Neuron (in vitro differentiated cells): Measurements from ENCODE around the gene SPRED3.
A peak's percentile ranks its signal among the peaks of the same experiment; 100 is the strongest.
"Not testable (repeated sequence)": the region's sequence is repeated elsewhere in the genome, so short reads cannot be mapped to it uniquely, and the experiment has no call there.

Experiments
- H2AFZ ChIP-seq: one replicate; pipeline ENCODE4 v1.6.1; 2013; ENCODE audit warnings: low read depth, mild to moderate bottlenecking, inconsistent platforms, low read length, moderate library complexity
- H3K27me3 ChIP-seq: one replicate; pipeline ENCODE4 v1.6.1; 2013; ENCODE audit warnings: low read length; ENCODE audit not compliant: insufficient read depth
- H3K36me3 ChIP-seq: one replicate; pipeline ENCODE4 v1.6.1; 2013; ENCODE audit warnings: low read length; ENCODE audit not compliant: insufficient read depth
- H3K4me1 ChIP-seq: one replicate; pipeline ENCODE4 v1.6.1; 2013; ENCODE audit warnings: low read length; ENCODE audit not compliant: insufficient read depth
- H3K4me3 ChIP-seq: 2 replicates; pipeline ENCODE4 v1.5.1; 2013; ENCODE audit warnings: mild to moderate bottlenecking, low read length, moderate library complexity
- H3K9me3 ChIP-seq: one replicate; pipeline ENCODE4 v1.6.1; 2013; ENCODE audit warnings: low read length

The SPRED3 gene

DNA sequence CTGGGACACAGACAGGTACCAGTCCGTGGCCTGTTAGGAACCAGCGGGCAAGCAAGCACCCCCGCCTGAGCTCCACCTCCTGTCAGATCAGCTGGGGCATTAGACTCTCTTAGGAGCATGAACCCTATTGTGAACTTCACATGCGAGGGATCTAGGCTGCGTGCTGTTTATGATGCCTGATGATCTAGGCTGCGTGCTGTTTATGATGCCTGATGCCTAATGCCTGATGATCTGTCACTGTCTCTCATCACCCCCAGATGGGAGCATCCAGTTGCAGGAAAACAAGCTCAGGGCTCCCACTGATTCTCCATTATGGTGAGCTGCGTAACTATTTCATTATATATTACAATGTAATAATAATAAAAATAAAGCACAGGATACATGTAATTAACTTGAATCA is 33.9 kb downstream of the SPRED3 start:
- Histone ChIP-seq H2AFZ (no peak overlapping the region), H3K4me1 (peaks cover 3% of the 10 kb centered on the region), H3K4me3 (no peak overlapping the region), H3K36me3 (no peaks in the 10 kb centered on the region), H3K9me3 (no peaks in the 10 kb centered on the region), H3K27me3 (peaks cover 19% of the 10 kb centered on the region)

DNA sequence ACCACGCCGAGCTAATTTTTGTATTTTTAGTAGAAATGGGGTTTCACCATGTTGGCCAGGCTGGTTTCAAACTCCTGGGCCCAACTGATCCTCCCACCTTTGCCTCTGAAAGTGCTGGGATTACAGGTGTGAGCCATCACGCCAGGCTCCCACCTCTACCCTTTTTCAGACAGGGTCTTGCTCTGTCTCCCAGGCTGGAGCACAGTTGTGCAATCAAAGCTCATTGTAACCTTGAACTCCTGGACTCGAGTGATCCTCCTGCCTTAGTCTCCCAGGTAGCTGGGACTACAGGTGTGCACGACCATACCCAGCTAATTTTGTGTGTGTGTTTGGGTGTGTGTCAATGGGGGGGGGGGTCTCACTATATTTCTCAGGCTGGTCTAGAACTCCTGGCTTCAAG is 35.8 kb downstream of the SPRED3 start:
- Histone ChIP-seq H3K27me3 (peaks cover 9% of the 10 kb centered on the region), H2AFZ (no peak overlapping the region), H3K4me3 (no peak overlapping the region), H3K36me3 (no peaks in the 10 kb centered on the region), H3K4me1 (no peaks in the 10 kb centered on the region), H3K9me3 (no peaks in the 10 kb centered on the region)

DNA sequence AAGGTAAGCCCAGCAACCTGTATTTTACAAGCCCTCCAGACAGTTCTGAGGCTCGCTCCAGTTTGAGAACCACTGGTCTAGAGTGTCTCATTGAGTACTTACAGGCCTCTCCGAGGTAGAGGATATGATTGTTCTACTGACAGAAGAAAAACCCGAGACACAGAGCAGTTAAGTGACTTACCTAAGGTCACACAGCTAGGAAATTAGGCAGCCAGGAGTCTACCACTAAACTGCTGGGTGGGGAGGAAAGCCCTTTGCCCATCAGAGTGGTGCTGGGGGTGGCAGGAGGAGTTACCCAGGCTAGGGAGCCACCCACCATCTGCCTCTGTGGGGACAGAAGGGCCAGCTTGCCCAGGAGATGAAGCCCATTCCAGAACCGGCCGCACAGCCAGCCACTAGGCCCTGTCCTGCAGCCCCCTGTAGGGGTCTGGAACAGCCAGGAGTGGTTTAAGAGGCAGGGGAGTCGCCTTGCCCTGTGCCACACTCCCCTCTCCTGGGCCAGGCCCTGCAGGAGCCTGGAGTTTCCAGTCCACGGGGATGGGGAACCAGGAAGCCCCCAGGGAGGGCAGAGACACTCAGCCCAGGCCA is 36.8 kb downstream of the SPRED3 start:
- no peaks in the 10 kb centered on the region for H3K9me3 ChIP-seq
- H3K4me1 ChIP-seq, result no peaks in the 10 kb centered on the region
- H3K4me3 ChIP-seq, result no peak overlapping the region
- H3K27me3 ChIP-seq, result peaks cover 12% of the 10 kb centered on the region
- no peak overlapping the region for H2AFZ ChIP-seq
- no peaks in the 10 kb centered on the region for H3K36me3 ChIP-seq

DNA sequence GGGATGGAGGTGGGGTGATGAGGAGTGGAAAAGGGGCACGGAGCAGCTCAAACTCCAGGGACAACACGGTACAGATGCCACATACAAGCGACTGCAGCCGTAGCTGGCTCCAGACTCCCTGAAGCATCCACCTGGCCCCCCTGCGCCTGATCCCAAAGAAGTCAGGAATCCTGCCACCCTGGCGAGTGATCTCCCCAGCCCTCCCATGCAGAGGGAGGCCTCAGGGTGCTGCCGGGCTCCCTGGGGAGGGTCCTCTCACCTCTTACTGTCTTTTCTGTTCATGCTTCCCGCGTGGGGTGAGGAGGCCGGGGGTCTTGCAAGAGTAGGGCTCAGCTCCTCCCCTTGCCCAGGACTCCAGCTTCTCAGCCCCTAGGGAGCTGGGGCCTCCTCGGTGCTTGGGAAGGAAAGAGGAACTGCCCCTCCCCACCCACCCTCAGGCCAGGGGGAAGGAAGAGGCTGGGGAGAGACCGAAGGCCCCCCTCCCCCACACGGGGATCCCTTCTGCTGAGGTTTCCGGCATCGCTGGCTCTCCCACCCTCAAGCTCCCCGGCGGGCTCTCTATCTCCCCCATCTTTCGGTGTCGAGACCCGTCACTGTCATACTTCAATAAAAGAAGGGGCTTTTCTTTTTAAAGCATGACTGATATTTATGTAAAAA is 37.4 kb downstream of the SPRED3 start, which contains the start of gene RASGRP4:
RASGRP4 (minus strand) TSS at position 410 of the 657 bp plus-strand sequence; CDS start at position 282, 128 bp downstream.
- Histone ChIP-seq H2AFZ (no peak within 1 kb of the TSS), H3K4me1 (no peaks in the 10 kb centered on the region), H3K9me3 (no peaks in the 10 kb centered on the region), H3K27me3 (peaks cover 12% of the 10 kb centered on the region), H3K4me3 (no peak within 1 kb of the TSS), H3K36me3 (no peaks in the 10 kb centered on the region)

GRCh38 chr19:38427035-38427677 is 38.7 kb downstream of the SPRED3 start:
- H3K36me3 ChIP-seq, H3K4me3 ChIP-seq, H2AFZ ChIP-seq, H3K4me1 ChIP-seq, H3K9me3 ChIP-seq: not testable (repeated sequence)
- H3K27me3 ChIP-seq, result peaks cover 12% of the 10 kb centered on the region

DNA sequence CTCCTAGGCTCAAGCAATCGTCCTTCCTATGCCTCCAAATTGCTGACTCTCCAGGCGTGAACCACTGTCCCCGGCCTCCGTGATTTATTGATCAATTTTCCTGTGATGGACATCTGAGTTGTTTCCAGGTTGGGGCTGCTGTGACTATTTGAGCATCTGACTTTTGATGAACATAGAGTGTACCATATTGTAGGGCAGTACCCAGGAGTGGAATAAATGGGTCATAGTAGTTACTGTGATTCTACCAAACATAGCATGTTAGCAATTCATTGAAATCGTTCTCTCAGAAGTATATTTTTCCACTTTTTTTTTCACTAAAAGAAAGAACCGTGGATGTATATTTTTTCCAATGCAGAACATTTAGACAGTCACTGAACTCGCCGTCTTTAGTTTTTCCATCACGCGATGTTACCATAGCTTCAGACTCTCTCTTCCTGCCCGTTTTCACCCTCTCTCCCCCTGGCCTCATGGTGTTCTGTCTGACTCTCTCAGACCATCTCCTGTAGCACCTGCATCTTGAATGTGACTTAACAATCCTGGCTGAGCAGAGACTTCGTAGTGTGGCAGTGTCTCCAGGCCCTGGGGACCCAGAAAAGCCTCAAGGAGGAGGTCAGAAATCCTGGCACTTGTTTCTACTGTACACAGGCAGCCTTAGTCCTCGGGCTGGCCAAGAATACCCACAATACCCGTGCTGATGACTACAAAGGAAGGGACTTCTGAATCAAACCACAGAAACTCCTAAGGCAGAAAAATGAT is 40.7 kb downstream of the SPRED3 start:
- H2AFZ ChIP-seq, result no peak overlapping the region
- peaks cover 12% of the 10 kb centered on the region for H3K27me3 ChIP-seq
- H3K36me3 ChIP-seq, result no peaks in the 10 kb centered on the region
- H3K4me3 ChIP-seq, result no peak overlapping the region
- H3K4me1 ChIP-seq, result peaks cover 6% of the 10 kb centered on the region
- no peaks in the 10 kb centered on the region for H3K9me3 ChIP-seq

GRCh38 chr19:38429811-38430156 is 41.3 kb downstream of the SPRED3 start:
- Histone ChIP-seq H3K4me3 (no peak overlapping the region), H3K27me3 (peaks cover 12% of the 10 kb centered on the region), H3K9me3 (no peaks in the 10 kb centered on the region), H2AFZ (no peak overlapping the region), H3K4me1 (peaks cover 11% of the 10 kb centered on the region), H3K36me3 (no peaks in the 10 kb centered on the region)

GRCh38 chr19:38430931-38431330 is 42.4 kb downstream of the SPRED3 start:
- Histone ChIP-seq H3K36me3 (no peaks in the 10 kb centered on the region), H3K9me3 (no peaks in the 10 kb centered on the region), H3K27me3 (peaks cover 4% of the 10 kb centered on the region), H2AFZ (no peak overlapping the region), H3K4me3 (no peak overlapping the region), H3K4me1 (peaks cover 16% of the 10 kb centered on the region)

DNA sequence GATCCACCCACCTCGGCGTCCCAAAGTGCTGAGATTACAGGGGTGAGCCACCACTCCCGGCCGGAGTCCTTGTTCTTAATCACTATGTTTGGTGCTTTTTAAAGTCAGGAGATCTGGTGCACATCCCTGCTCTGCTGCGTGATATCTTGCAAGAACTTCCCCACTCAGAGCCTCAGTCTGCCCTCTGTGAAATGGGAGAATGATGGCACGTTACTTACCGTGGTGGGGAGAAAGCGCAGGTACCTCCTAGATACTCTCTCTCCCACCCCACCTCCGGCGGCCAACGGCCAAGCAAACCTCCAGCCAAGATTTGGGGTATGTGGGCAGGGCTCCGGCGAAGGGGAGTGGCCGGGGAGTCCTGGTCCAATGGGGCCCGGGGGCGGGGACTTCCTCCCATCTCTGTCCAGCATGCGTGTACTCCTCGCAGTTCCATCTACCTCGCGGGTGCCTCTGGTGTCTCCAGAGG is 44.8 kb downstream of the SPRED3 start, which contains the start of gene RYR1:
RYR1 (plus strand) TSS at position 424 of the 466 bp plus-strand sequence. CDS start 139 bp downstream, outside the sequence.
- no peak within 1 kb of the TSS for H2AFZ ChIP-seq
- H3K4me3 ChIP-seq, result peak within 1 kb of the TSS; percentile 9
- peaks cover 3% of the 10 kb centered on the region for H3K27me3 ChIP-seq
- peaks cover 16% of the 10 kb centered on the region for H3K4me1 ChIP-seq
- no peaks in the 10 kb centered on the region for H3K9me3 ChIP-seq
- H3K36me3 ChIP-seq, result no peaks in the 10 kb centered on the region

DNA sequence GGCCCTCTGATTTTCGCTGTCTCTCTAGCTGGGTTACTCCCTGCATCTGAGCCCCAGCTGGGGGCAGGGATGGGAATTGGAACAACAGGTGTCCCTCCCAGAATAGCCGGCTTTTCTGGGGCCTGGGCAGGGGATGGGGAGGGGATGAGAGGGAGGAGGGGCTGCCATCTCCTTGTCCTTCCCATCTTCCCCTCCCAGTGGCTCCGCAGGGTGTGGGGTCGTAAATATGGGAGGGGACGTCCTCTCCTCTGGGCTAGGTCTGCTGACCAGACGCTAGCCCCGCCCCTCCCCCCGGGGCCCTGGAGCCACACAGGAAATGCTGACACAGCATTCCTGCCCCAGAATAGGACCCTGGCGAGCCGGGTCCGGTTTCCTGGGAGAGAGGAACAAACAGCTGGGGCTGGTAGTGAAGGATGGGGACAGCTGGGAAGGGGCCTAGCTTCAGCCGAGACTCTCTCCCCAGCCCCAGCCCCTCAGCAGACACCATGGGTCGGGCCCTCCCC is 46.1 kb downstream of the SPRED3 start:
- peak overlapping the region; percentile 22 for H3K4me3 ChIP-seq
- H2AFZ ChIP-seq, result peak overlapping the region; percentile 5
- H3K9me3 ChIP-seq, result no peaks in the 10 kb centered on the region
- no peaks in the 10 kb centered on the region for H3K36me3 ChIP-seq
- H3K4me1 ChIP-seq, result peaks cover 16% of the 10 kb centered on the region
- no peaks in the 10 kb centered on the region for H3K27me3 ChIP-seq

GRCh38 chr19:38437295-38437694 is 48.8 kb downstream of the SPRED3 start:
- Histone ChIP-seq H3K27me3 (no peaks in the 10 kb centered on the region), H3K4me3 (no peak overlapping the region), H3K9me3 (no peaks in the 10 kb centered on the region), H2AFZ (no peak overlapping the region), H3K36me3 (no peaks in the 10 kb centered on the region), H3K4me1 (peaks cover 16% of the 10 kb centered on the region)

GRCh38 chr19:38437917-38438316 is 49.4 kb downstream of the SPRED3 start:
- Histone ChIP-seq H3K4me3 (no peak overlapping the region), H2AFZ (no peak overlapping the region), H3K9me3 (no peaks in the 10 kb centered on the region), H3K4me1 (peaks cover 16% of the 10 kb centered on the region), H3K27me3 (no peaks in the 10 kb centered on the region), H3K36me3 (no peaks in the 10 kb centered on the region)

GRCh38 chr19:38440592-38440991 is 52.1 kb downstream of the SPRED3 start:
- no peak overlapping the region for H2AFZ ChIP-seq
- no peaks in the 10 kb centered on the region for H3K27me3 ChIP-seq
- no peaks in the 10 kb centered on the region for H3K36me3 ChIP-seq
- H3K4me1 ChIP-seq, result no peaks in the 10 kb centered on the region
- no peak overlapping the region for H3K4me3 ChIP-seq
- H3K9me3 ChIP-seq, result no peaks in the 10 kb centered on the region
